B cell (primary cell): Measurements from ENCODE around the gene IL5RA.

Source experiments
- EZH2 ChIP-seq: IDR thresholded peaks from 2 replicates; pipeline ENCODE4 v1.6.1; 2012; ENCODE audit warnings: borderline replicate concordance, low read depth, mild to moderate bottlenecking, moderate library complexity, low read length; ENCODE audit not compliant: insufficient read depth, poor library complexity, severe bottlenecking
- TF ChIP-seq, protein P1 (sequence below): fragments of 200-600 bp; IDR thresholded peaks from one replicate; pipeline ENCODE4 v1.8.0; 2022; ENCODE audit warnings: antibody characterized with exemption, mild to moderate bottlenecking

DNA sequence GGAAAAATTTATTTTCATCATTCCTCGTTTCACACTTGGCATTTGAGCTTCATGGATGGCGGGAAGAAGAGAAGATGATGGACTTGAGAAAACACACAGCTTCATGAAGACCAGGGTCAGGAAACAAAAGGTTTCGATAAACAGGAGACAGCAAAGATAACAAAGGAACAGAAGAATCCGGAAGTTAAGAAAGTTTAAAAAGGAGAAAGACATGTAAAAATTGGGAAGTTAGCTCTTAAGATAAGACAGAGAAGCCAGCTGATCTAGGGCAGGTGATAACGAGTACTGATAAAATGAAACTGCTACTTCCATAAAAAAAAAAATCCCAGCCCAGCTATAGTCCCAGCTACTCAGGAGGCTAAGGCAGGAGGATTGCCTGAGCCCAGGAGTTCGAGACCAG lies 23.9 kb downstream of the IL5RA start:
- TF ChIP-seq, protein P1, sequence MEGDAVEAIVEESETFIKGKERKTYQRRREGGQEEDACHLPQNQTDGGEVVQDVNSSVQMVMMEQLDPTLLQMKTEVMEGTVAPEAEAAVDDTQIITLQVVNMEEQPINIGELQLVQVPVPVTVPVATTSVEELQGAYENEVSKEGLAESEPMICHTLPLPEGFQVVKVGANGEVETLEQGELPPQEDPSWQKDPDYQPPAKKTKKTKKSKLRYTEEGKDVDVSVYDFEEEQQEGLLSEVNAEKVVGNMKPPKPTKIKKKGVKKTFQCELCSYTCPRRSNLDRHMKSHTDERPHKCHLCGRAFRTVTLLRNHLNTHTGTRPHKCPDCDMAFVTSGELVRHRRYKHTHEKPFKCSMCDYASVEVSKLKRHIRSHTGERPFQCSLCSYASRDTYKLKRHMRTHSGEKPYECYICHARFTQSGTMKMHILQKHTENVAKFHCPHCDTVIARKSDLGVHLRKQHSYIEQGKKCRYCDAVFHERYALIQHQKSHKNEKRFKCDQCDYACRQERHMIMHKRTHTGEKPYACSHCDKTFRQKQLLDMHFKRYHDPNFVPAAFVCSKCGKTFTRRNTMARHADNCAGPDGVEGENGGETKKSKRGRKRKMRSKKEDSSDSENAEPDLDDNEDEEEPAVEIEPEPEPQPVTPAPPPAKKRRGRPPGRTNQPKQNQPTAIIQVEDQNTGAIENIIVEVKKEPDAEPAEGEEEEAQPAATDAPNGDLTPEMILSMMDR = no peak
- TF ChIP-seq EZH2 = no peak
